Body of pancreas (tissue), 4 donors: ENCODE results near the gene ERBB3.

ENCODE experiments used
- CTCF ChIP-seq, 7 experiments: fragments of 450-650 bp in 4 of 7; fragments of 200-600 bp in 3 of 7; sonication (generic) in 3 of 7; IDR thresholded peaks; one replicate each; pipeline ENCODE4 v1.5.1; 2016 to 2019; ENCODE audit warnings: antibody characterized with exemption in 7 of 7
- POLR2A ChIP-seq, 3 donors: fragments of 450-650 bp; IDR thresholded peaks; one replicate each; pipeline ENCODE4 v1.6.1; 2016; ENCODE audit warnings: antibody characterized with exemption in 3 of 3, mild to moderate bottlenecking in 2 of 3

GRCh38 chr12:56046027-56046780 is 33.8 kb upstream of the ERBB3 start:
- no peak for TF ChIP-seq POLR2A (IDR thresholded peaks at IDR 0.05)
- TF ChIP-seq CTCF (IDR thresholded peaks at IDR 0.05) = no peak
